Ishikawa (cell line): ENCODE data around the gene N4BP3.

ENCODE experiments used
- CEBPB ChIP-seq: IDR thresholded peaks from 2 replicates; pipeline ENCODE4 v1.6.1; 2012
- CREB1 ChIP-seq: IDR thresholded peaks from 2 replicates; pipeline ENCODE4 v1.6.1; 2012; ENCODE audit warnings: low read depth
- EGR1 ChIP-seq: IDR thresholded peaks from 2 replicates; pipeline ENCODE4 v1.6.1; 2012
- EP300 ChIP-seq: IDR thresholded peaks from 2 replicates; pipeline ENCODE4 v1.6.1; 2012; ENCODE audit warnings: borderline replicate concordance
- FOXM1 ChIP-seq: IDR thresholded peaks from 2 replicates; pipeline ENCODE4 v1.6.1; 2012; ENCODE audit warnings: low read depth, borderline replicate concordance
- NFIC ChIP-seq: IDR thresholded peaks from 2 replicates; pipeline ENCODE4 v1.6.1; 2012
- RAD21 ChIP-seq: IDR thresholded peaks from 2 replicates; pipeline ENCODE4 v1.6.1; 2012; ENCODE audit warnings: low read depth
- TAF1 ChIP-seq: IDR thresholded peaks from 2 replicates; pipeline ENCODE4 v1.6.1; 2012; ENCODE audit warnings: low read depth, mild to moderate bottlenecking
- TCF12 ChIP-seq: IDR thresholded peaks from 2 replicates; pipeline ENCODE4 v1.6.1; 2012; ENCODE audit warnings: low read depth
- TEAD4 ChIP-seq: IDR thresholded peaks from 2 replicates; pipeline ENCODE4 v1.6.1; 2012
- YY1 ChIP-seq: IDR thresholded peaks from 2 replicates; pipeline ENCODE4 v1.6.1; 2012; ENCODE audit warnings: low read depth
- ZBTB7A ChIP-seq: IDR thresholded peaks from 2 replicates; pipeline ENCODE4 v1.6.1; 2012; ENCODE audit warnings: low read depth
- TF ChIP-seq, protein P1 (sequence below): IDR thresholded peaks from 2 replicates; pipeline ENCODE4 v1.6.1; 2012; ENCODE audit warnings: low read depth, mild to moderate bottlenecking
- TF ChIP-seq, protein P2 (sequence below): IDR thresholded peaks from 2 replicates; pipeline ENCODE4 v1.6.1; 2012
- TF ChIP-seq, protein P3 (sequence below): IDR thresholded peaks from 2 replicates; pipeline ENCODE4 v1.6.1; 2012

N4BP3 gene

DNA sequence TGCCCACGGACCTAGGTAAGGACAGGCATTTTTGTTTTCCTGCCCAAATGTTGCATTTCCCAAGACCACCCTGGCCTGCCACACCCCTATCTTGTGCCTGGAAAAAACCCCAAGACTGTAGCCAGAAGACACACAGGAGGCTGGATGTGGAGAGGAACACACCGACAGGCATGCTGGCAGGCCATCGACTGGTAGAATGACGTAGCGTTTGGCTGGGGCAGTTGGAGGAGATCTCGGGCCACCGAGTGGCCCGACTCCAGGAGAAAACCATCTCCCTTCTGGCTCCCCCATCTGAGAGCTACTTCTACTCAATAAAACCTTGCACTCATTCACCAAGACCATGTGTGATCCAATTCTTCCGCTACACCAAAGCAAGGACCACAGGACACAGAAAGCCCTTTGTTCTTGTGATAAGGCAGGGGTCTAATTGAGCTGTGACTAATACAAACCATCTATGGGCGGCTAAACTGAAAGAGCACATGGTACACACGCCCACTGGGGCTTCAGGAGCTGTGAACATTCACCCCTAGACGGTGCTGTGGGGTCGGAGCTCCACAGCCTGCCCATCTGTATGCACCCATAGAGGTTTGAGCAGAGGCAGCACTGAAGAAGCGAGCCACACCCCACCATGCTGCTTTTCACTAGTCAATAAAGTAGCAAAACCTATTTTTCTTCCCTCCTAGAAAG is 38.9 kb upstream of the N4BP3 start:
- TF ChIP-seq FOXM1 (no peak), TAF1 (no peak), YY1 (no peak), EP300 (no peak), TEAD4 (no peak), RAD21 (no peak), CEBPB (no peak), CREB1 (no peak), ZBTB7A (no peak), EGR1 (no peak), NFIC (no peak)
- TF ChIP-seq, protein P1, sequence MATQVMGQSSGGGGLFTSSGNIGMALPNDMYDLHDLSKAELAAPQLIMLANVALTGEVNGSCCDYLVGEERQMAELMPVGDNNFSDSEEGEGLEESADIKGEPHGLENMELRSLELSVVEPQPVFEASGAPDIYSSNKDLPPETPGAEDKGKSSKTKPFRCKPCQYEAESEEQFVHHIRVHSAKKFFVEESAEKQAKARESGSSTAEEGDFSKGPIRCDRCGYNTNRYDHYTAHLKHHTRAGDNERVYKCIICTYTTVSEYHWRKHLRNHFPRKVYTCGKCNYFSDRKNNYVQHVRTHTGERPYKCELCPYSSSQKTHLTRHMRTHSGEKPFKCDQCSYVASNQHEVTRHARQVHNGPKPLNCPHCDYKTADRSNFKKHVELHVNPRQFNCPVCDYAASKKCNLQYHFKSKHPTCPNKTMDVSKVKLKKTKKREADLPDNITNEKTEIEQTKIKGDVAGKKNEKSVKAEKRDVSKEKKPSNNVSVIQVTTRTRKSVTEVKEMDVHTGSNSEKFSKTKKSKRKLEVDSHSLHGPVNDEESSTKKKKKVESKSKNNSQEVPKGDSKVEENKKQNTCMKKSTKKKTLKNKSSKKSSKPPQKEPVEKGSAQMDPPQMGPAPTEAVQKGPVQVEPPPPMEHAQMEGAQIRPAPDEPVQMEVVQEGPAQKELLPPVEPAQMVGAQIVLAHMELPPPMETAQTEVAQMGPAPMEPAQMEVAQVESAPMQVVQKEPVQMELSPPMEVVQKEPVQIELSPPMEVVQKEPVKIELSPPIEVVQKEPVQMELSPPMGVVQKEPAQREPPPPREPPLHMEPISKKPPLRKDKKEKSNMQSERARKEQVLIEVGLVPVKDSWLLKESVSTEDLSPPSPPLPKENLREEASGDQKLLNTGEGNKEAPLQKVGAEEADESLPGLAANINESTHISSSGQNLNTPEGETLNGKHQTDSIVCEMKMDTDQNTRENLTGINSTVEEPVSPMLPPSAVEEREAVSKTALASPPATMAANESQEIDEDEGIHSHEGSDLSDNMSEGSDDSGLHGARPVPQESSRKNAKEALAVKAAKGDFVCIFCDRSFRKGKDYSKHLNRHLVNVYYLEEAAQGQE: no peak
- TF ChIP-seq, protein P2, sequence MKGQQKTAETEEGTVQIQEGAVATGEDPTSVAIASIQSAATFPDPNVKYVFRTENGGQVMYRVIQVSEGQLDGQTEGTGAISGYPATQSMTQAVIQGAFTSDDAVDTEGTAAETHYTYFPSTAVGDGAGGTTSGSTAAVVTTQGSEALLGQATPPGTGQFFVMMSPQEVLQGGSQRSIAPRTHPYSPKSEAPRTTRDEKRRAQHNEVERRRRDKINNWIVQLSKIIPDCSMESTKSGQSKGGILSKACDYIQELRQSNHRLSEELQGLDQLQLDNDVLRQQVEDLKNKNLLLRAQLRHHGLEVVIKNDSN: no peak

DNA sequence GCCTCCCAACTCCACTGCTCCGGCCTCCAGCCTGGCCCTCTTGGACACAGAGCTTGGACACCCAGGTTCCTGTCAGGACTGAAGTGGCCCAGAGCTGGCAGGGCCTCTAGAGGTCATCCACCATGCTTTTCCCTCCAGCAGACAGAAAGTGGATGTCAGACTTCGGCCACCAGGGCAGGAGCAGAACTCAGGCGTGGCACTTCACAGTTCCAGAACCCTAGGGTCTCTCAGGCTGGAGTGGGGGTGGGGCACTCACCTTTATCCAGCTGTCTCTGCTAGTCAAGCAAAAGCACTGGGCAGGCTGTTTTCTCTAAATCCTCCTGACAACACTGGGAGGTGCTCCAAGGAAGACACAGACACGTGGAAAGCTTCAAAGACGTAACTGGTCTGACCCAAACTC is 35.6 kb upstream of the N4BP3 start:
- TF ChIP-seq CEBPB: no peak
- no peak for TF ChIP-seq ZBTB7A
- no peak for TF ChIP-seq NFIC
- TF ChIP-seq, protein P2: no peak
- TF ChIP-seq, protein P3, sequence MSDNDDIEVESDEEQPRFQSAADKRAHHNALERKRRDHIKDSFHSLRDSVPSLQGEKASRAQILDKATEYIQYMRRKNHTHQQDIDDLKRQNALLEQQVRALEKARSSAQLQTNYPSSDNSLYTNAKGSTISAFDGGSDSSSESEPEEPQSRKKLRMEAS: no peak
- no peak for TF ChIP-seq FOXM1
- TF ChIP-seq EGR1: no peak

DNA sequence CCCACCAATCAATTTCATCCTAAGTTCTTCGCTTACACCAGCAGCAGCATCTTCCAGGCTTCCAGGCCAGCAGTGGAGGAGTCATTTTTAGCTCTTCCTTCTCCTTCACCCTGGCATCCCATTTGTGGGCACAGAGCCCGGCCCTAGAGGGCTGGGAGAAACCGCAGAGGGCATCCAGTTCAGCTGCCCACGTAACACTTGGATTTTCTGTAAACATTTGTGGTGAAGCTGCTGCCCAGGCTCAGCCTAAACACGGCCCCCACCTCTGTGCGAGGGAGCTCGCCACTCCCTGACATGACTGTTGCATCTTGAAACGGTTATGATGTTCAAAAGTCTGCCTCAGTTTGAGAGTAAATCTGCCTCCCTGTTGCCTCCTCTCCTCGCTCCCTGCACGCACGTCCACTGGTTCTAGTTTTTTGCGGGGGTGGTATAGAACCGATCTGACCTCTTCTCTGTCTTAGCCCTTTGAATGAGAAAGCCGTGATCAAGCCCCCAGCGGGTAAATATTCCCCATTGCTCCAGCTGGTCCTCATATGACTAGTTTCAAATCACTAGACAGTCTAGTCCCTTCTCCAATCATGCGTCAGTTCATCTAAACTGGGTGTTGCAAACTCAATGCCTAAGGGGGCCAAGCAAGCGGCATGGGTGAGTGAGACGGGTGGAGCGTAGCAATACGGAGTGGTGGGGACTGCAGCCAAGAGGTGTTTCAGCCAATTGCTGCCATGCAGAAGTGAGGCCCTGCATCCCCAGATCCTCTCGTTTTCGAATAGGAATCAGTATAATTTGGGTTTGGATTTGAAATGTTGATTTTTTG is 34.9 kb upstream of the N4BP3 start:
- TF ChIP-seq, protein P1: no peak
- TF ChIP-seq YY1 (no peak), CEBPB (no peak), TAF1 (no peak), ZBTB7A (no peak), EGR1 (no peak), FOXM1 (no peak), EP300 (no peak)
- TF ChIP-seq, protein P2: no peak

DNA sequence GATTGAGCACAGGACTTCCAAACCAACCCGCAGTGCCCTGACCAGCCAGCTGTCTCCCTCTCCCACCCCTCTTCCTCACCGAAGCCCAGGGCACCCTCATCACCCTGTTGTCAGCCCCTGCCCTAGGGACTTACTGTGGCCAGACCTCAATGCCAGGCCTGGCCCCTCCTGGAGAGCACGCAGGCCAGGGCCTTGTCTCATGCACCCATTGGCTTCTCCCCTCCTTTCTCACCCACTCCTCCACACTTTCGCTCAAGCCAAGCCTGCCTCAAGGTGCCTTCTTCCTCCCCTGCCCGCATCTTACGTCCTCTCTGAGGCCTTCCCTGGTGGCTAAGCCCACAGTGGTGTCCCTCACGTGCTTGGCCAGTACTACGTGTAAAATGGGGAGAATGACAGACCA is 33.3 kb upstream of the N4BP3 start:
- TF ChIP-seq TAF1 (no peak), ZBTB7A (no peak), TCF12 (no peak), FOXM1 (no peak)
- TF ChIP-seq, protein P1: no peak
